HG03457 (cell line): Measurements from ENCODE around the gene SH3RF3.
"Not testable (repeated sequence)": the region's sequence is repeated elsewhere in the genome, so short reads cannot be mapped to it uniquely, and the experiment has no call there.

Experiments used
- ATAC-seq: cut with Tn5 transposase; IDR thresholded peaks from one replicate; pipeline ENCODE4 v1.9.1; 2021; ENCODE audit warnings: moderate number of reproducible peaks; ENCODE audit not compliant: unreplicated experiment

SH3RF3 gene

GRCh38 chr2:109128616-109129355 is at the start of gene SH3RF3:
Gene SH3RF3 (plus strand): TSS chr2:109129205.
- ATAC-seq: no peak

DNA sequence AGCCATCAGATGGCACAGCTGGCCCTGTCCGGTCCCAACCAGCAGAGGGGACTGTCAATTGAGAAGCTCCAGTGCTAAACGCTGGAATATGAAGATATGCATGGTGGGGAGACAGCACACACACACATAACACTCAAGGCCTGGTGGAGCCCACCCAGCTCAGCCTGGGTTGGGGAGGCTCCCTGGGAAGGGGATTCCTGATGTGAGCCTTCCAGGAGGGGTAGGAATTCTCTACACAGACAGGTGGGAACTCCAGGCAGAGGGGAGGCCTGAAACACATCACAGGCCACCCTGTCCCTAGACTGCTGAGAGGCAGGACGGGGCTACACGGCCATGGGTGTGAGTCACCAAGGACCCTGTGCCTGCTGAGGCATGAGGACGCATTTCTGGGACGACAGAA is 49.4 kb upstream of the SH3RF3 start:
- no peak for ATAC-seq

DNA sequence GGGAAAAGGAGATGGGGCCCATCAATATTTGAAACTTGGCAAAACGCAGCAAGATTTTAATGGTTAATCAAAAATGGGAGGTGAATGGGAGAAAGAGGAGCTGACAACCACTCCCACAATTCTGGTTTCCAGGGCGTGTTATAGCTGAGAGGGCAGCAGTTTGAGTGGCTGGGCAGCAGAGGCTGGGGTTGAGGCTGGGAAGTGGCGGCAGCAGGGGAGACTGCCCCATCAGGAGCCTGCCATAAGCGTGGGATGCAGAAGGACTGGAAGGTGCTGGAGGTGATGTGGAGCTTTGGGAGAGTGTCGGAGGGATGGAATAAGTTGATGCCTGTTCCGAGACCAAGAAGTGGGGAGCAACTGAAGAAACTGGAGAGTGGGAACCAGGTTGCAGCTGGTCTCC is 48.9 kb upstream of the SH3RF3 start:
- no peak for ATAC-seq

GRCh38 chr2:109080757-109081156 is 48.2 kb upstream of the SH3RF3 start:
- no peak for ATAC-seq

GRCh38 chr2:109081374-109081773 is 47.6 kb upstream of the SH3RF3 start:
- no peak for ATAC-seq

GRCh38 chr2:109083771-109084170 is 45.2 kb upstream of the SH3RF3 start:
- ATAC-seq: no peak

- ATAC-seq: no peak
Measured at GRCh38 chr2:109084341-109084740, 44.7 kb upstream of the SH3RF3 start.

- no peak for ATAC-seq
Measured at GRCh38 chr2:109085912-109086742, 42.9 kb upstream of the SH3RF3 start.

DNA sequence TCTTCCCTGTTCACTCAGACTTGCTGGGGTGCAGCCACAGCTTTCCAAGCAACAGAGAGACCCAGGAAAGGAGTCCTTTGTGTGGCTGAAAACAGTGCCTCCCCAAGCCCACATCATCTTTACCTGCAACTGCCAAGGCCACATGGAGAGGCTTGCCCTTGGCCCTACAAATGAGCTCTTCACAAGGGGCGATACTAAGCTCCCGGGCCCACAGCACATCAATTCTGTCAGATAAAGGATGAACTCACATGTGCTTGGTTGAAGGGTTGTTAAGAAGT is 42.3 kb upstream of the SH3RF3 start:
- no peak for ATAC-seq

DNA sequence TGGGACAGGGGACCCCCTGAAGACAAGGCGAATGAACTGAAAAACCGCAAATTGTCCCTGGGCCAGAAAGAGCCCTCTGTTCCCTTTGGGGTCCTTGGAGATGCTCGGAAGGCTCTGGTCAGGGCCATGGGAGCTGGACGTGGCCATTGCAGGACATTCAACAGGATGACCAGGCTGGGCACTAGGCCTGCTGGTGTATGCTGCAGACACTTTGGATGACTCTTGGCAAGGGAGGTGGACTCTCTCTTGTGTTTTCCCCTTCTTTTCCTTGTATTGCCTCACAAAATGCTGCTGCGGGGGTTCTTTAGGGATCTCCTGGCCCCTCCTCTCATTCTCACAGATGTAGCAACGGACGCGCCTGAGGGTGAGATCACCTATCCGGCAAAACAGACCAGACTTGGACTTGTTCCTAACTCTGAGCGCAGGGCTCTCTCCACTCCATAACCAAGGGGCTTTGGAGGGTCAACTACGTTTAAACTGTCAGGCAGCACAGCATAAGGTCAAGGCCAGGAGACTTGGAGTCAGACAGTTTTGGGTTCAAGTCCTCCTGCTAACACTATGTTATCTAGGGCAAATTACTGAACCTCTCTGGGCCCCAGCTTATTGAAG is 41.8 kb upstream of the SH3RF3 start:
- no peak for ATAC-seq

- no peak for ATAC-seq
Measured at GRCh38 chr2:109089602-109090300, 39.3 kb upstream of the SH3RF3 start.

DNA sequence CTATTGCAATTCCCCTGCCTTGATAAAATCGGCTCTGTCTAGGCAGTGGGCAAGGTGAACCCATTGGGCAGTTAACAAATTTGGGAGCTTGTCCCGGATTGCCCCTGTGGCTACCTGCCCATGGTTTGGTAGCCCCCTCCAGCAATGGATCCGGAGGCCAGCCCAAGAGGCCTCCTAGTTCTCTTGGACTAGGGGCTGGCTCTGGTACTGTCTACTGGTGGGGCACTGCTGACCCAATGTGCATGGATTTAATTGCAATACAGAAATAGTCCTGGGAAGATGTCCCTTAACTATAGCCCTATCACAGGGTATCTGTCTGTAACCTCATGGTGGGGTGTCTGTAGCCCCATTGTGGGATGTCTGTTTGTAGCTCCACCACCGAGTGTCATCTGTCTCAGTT is 37.5 kb upstream of the SH3RF3 start:
- no peak for ATAC-seq

- no peak for ATAC-seq
Measured at GRCh38 chr2:109094144-109094543, 34.9 kb upstream of the SH3RF3 start.

DNA sequence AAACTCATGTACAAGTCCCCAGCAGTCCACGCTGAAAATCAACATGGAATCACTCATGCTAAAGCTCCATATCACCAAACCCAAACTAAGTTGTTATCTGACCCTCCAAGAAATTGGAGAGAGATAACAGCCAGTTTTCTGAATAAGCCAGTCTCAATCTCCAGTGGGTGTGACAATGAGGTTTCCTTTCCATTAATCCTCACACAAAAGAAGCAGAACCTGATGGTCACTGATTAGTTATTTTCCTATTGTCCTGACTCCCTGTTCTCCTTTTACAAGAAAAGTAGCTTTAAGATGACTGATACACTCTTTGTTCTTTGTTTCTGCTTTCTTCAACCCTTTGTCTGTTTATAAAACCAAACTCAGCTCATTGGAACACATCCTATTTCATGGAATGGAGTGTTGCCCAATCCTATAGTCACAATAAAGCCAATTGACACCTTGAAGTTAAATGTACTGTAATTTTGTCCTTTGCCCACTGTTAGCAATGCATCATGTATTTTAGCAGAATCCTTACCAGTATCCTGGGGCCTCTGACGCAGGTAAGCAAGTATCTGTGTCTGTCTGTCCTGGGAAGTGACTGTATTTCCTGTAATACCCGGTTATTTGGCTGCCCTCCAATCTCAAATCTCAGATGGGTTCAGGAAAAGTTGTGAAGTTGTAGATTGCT is 30.6 kb upstream of the SH3RF3 start:
- ATAC-seq: no peak

GRCh38 chr2:109098921-109099273 is 30.1 kb upstream of the SH3RF3 start:
- ATAC-seq: no peak

DNA sequence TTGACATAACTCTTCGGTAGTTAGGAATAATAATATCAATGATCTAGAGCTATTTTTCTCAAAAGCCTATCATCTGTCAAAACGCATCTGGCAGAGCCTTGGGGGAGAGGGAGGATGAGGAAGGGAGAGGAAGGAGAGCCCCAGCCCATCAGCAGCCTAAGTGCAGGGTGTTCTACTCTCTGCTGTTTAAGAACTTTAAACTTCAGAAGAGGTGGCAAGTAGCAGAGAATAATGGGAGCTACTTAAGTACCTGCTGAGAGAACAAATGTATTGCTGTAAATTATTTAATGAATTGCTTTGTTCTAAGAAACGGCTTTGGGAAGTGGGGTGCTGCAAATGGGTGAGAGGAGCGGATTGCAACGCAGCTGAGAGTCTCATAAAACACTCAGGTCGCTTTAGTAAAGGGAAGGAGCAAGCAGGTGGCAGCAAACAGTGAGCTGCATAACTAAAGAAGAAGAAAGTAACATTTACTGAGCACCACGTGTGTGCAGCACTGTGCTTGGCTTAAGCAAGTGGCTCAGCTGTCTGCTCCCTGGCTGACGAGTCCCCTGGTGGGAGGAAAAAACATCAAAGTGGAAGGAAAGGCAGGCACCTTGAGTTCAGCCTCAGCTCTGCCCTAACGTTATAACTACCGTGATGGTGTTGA is 26.3 kb upstream of the SH3RF3 start:
- no peak for ATAC-seq

DNA sequence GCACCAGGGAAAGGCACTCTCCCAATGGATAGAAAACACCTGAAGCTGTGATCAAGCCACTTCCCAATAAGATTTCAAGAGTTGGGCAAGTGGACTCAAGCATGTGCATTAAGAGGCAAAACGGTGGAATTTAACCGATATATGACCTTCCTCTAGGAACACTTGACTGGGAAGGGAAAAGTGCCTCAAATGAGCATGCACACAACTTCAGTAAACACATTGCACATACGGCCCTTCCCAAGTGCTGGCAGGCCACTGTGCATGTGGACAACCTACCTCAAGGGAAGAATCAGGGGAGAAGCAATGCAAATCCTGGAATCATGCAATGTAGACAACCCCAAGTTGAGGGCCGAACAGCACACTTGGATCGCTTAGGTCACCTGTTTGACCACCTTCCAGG is 23.9 kb upstream of the SH3RF3 start:
- ATAC-seq: no peak

- no peak for ATAC-seq
Measured at GRCh38 chr2:109108740-109109139, 20.3 kb upstream of the SH3RF3 start.

DNA sequence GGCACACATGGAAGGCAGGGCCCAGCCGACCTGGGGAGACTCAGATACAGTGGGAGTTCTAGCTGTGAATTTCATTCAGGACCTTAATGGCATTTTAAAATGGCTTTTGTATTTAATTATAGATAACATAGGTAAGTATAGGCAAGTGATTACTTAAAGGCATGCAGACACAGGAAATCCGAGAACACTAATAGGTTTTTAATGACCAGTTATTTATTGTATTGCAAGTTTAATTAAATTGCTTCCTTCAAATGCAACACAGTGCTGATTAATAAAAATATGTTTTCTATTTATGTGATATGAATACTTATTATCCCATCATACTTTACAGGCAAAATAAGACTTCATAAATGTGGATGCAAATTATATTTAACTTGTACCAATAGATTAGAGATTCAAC is 19.7 kb upstream of the SH3RF3 start:
- no peak for ATAC-seq

DNA sequence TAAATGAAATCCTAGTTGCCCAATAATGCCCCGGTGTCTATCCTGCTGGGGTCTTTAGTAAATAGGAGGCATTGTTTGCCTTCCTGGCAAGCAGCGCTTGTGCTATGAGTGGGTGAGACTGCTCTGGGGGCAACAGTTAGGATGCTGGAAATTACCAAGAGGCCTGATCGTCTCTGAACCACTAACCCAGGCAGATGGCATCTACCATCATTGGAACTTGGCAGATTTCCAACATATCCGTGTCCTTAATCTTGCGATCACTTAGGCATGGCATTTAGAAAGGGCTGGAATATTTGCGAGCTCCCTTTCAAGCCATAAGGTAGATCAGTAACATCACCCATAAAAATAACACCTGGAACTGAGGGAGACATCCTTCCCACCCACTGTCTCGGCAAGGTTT is 18.8 kb upstream of the SH3RF3 start:
- ATAC-seq: no peak

DNA sequence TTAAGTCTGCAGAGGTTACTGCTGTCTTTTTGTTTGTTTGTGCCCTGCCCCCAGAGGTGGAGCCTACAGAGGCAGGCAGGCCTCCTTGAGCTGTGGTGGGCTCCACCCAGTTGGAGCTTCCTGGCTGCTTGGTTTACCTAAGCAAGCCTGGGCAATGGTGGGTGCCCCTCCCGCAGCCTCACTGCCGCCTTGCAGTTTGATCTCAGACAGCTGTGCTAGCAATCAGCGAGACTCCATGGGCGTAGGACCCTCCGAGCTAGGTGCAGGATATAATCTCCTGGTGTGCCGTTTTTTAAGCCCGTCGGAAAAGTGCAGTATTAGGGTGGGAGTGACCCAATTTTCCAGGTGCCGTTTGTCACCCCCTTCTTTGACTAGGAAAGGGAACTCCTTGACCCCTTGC is 11.8 kb upstream of the SH3RF3 start:
- not testable (repeated sequence) for ATAC-seq
